ENCODE results near the gene MMAB.

The MMAB gene

DNA sequence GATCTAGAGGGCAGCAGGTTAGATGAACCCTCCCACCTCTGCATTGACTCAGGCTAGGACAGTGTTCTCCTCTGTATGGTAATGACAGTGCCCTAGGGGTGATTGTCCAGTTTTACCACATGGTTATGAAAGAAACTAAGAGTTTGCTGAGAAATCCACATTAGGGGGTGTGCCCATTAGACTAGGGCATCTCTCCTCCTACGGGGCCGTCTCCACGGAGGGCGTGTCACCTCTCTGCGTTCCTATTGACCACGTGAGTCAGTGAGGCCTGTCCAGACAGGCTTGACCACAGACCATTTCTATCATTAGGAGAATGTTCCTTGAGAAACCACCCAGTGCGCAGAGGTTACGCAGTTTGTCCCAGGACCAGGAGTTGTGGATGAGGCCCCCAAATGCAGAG, 8.6 kb upstream of the MMAB start:
- FAIRE-seq, result no peak

DNA sequence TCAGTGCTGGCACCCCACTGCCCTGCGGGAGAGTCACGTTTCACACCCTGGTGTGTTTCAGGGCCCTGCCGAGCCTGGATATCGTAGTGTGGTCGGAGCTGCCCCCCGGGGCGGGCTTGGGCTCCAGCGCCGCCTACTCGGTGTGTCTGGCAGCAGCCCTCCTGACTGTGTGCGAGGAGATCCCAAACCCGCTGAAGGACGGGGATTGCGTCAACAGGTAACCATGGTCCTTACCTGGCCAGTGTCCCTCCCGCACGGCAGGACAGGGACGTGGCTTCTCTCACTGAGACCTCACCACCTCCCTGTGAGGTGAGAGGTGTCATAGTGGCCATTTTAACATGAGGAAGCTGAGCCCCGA, 8.0 kb upstream of the MMAB start:
- FAIRE-seq, result no peak

DNA sequence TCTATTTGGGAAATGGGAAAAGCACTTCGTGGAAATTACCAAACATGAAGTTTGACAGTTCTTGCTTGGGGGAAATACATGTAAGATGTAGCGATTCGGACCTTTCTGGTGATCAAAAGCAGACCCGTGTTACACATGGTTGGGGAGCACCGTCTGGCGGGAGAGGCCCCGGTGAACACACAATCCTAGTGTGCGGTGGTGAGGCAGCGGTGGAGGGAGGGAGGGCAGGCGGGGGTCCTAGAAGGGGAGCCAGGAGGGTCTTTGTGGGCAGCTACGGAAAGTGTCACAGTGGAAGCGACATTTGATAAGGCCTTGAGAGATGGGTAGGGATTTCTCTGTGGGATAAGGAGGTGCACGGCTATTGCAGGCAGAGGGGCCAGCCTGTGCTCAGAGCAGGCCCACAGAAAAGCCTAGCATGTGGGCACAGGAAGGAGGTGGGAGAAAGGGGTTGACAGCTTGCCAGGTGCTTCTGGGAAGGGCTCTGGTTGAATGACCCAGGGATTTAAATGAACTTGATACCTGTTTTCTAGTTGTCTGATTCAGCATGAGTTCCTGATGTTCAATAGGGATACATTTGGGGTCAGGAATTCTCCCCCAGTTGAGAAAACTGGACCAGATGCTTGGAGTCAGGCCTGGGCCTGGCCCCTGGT, 7.5 kb upstream of the MMAB start:
- no peak for FAIRE-seq

DNA sequence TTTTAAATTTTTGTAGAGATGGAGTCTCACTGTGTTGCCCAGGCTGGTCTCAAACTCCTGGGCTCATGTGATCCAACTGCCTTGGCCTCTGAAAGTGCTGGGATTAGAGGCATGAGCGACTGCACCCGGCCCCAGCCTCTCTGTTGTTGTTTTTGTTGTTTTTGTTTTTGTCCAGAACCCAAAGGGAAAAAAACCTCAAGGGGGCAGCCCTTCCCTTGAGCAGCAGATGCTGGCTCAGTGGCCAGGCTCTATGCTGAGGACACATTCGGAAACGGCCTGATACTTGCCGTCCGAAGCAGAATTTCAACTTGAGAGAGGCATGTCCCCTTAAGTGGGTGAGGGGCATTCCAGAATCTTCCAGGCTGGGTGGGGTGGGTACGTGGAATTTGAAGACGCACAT, 7.0 kb upstream of the MMAB start:
- FAIRE-seq, result no peak

DNA sequence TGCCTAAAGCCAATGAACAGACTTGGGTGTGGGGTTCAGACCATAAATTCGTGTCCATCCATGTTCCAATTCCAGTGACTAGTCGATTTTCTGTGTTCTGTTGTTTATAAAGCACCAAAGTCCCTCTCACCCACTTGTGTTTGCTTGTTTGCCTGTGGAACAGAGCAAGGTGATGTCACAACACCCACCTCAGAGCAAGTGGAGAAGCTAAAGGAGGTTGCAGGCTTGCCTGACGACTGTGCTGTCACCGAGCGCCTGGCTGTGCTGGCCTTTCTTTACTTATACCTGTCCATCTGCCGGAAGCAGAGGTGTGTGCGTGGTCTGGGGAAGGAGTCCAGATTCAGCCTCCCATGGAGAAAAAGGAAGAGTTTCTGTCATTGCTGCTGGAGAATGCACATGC, 6.3 kb upstream of the MMAB start:
- no peak for FAIRE-seq

DNA sequence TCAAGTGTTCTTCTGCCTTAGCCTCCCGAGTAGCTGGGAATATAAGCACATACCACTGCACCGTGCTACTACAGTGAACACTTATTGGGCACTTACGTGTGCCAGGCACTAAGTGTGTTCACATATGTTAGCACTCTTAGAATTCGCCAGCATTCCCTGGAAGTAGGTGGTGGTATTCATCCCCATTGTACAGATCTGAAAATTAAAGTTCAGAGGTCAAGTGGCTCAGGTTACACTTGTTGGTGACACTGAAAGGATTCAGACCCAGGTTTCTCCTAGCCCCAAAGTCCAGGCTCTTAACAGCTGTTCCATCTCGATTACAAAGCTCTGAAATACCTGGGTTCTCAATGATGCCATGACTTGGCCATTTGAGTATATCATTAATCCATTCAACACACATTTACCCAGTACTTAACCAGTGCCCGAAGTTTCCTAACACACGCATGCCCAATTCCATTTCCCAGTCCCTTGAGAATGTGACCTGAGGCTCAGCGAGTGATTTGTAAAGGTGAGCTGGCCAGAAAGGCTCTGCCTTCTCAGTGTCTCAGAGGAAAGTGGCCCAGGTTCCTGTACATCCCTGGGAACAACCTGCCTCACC, 5.1 kb upstream of the MMAB start:
- FAIRE-seq, result no peak

DNA sequence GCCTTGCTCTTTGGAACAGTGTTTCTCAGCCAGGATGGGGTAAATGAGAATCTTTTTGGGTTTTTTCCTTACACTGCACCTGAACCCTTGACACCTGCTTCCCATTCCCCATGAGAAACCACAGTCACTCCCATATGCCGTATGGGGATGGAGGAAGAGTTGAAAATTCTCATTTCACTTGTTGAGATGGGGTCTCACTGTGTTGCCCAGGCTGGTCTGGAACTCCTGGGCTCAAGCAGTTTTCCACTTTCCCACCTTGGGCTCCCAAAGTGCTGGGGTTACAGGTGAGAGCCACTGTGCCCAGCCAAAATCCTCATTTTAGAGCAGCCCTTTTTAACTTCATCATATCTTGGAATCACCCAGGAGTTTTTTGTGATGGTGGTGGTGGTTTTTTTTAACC, 4.0 kb upstream of the MMAB start:
- no peak for FAIRE-seq

DNA sequence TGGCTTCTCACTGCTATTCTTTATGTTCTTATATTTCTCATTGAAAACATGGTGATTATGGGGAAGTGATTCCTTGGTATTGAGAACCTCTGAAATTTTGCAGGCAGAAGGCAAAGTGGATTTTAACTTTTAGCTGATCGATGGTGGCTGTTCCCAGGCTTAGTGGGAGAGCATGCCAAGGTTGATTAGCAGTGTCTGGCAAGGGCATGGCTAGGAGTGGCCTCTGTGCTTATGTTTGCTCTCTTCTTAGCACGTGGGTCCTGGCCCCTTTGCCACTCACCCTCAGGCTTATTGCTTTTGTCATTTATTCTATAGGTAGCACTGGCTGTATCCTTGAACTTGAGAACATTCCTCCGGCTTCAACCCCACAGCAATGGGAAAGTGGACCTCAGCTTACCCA, 2.4 kb upstream of the MMAB start:
- FAIRE-seq, result no peak

DNA sequence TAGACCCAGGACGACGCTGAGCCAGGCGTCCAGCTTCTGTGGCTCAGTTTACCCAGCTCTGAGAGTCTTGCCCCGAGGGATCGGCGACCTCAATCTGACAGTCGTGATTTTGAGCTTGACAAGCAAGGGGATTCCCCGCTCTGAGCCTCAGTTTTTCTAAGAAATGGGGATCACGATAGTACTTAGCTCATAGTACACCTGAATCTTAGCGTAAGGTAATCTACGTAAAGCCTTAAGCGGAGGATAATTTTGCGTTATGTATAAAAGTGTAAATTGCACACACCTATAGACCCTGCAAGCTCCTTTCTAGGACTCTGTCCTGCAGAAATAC, 575 bp upstream of the MMAB start:
- FAIRE-seq, result no peak

DNA sequence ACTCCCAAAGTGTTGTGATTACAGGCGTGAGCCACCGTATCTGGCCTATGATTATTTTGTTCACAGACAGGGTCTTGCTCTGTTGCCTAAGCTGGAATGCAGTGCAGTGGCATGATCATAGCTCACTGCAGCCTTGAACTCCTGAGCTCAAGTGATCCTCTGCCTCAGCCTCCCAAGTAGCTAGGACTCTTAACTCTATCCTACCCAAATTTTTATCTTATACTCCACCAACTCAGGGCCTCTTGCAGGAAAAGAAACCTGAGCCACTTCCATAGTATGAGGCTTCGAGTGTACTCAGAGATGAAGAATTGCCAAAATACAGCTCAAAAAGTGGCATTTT, 828 bp downstream of the MMAB start:
- FAIRE-seq, result no peak

DNA sequence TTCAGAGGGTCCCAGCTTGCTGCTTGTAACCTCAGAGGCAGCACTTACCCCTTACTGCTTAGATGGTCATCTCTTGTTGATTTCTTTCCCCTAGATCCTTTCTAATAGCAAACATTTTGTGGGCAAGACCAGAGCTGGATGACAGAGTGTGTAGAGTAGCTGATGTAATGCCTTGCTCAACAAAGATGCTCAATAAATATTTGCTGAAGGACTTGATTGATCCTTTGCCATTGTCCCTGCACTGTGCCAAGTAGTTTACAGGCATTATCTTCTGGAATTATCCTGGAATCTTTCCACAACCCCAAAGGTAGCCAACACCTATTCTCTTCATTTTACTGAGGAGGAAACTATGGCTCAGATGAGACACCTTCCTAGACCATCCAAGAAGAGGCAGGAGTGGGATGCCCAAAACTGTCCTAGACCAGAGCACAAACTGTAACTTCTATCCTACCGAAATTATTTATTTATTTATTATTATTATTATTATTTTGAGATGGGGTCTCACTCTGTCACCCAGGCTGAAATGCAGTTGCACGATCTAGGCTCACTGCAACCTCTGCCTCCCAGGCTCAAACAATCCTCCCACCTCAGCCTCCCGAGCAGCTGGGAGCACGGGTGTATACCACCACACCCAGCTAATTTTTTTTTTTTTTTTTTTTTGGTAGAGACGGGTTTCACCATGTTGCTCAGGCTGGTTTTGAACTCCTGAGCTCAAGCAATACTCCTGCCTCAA, 1.4 kb downstream of the MMAB start:
- FAIRE-seq, result no peak

DNA sequence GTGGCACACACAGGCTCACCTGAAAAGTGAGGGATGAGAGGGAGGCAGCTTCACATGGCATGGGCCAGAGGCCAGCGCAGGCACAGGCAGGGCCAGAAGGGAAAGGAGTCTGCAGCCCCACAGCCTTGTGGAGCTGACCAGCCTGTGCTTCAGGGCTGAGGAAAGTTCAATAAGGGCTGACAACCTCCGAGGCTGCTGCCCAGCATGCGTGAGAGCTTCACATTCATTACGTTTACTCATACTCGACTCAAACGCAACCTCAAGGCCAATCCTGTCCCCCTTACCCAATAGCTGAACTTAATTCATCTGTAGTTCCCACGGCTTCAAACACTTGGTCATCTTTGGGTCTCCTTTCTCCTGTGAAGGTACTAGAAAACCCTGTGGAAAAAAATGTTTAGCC, 4.8 kb downstream of the MMAB start:
- no peak for FAIRE-seq

DNA sequence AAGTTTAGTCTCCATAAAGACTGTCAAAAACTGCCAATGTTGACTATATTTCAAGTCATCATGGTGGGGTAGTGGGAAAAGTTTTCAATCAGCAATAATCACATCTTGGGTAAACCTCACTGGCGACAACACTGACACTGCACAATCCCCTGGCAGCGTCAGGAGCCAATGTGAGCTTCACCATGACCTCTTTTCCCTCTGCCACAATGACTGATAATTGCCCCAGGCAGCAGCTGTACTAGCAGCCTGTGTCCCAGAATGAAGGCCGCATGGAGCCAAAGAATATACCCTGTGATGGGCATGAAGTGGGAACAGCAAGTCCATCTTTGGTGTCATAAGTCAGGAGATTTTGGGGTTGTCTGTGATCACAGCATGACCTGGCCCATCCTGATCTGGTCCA, 5.3 kb downstream of the MMAB start:
- no peak for FAIRE-seq

DNA sequence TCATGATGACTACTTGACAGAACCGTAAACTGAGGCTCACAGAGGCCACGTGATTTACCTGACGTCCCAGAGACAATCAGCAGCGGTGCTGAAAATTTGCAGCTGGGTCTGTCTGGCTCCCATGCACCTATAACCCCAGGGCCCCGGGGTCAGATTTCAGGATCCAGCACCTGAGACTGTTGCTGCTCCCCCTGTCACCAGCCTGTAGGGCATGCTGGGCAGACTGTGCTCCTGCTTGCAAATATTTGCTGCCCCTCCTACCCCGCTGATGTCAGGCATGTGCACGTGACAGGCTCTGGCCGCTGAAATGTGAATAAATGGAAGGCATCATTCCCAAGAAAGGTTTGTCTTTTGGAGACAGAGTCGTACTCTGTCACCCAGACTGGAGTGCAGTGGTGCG, 6.0 kb downstream of the MMAB start:
- FAIRE-seq, result no peak

DNA sequence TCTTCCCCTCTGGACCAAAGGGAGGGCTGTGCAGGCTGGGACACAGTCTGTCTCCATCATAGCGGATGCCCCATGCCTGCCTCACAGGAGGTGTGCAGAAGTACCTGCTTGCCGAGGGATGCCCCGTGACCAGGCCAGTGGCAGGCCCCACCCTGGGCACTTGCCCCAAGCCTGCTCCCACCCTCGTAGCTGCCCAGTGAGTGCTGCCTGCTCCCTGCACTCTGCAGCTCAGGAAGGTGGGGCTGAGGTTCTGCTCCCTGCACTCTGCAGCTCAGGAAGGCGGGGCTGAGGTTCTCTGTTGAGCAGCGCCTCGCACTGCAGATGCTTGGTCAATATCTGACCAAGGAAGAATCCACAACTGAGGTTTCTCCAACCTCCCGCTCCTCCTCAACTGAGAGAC, 6.9 kb downstream of the MMAB start:
- no peak for FAIRE-seq

DNA sequence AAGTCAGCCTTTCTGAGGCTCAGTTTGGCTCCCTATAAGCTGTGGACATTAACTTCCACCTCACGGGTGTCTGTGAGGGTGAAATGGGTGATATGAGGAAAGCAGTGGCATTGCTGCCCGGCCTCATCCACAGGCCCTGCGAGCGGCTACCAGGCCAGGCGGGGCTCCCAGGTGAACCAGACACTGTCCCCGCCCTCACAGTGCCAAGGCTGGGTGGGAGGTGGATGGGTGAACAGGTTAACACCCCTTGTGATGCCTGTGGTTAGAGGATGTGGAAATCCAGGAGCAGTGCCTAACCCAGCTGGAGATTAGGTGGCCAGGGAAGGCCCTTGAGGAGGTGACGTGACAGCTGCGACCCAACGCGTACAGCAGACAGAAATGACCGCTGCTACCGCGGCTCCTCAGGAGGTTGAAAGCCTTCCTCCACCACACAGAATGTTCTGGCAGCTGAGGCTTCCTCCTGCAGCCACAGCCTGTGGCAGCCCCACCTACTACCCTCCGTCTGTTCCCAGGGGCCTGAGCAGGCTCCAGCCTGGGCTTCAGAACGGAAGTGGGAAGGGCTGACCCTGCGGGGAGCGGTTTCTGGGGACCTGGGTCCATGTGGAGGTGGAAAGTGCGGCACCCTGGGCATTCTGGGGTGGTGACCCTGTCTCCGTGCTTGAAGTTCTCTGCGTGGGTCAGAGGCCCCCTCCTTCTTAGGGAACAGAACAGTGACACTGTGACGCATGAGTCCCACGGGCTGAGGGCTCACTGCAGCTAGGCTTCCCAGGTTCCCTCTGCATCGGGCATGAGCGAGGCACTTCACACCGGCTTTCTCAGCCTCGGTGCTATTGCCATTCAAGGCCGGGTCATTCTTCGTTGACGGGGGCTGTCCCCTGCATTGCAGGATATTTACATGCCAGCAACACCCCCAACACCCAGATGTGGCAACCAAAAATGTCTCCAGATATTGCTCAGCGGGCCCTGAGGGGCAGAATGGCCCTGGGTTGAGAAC, 9.7 kb downstream of the MMAB start:
- FAIRE-seq, result no peak

DNA sequence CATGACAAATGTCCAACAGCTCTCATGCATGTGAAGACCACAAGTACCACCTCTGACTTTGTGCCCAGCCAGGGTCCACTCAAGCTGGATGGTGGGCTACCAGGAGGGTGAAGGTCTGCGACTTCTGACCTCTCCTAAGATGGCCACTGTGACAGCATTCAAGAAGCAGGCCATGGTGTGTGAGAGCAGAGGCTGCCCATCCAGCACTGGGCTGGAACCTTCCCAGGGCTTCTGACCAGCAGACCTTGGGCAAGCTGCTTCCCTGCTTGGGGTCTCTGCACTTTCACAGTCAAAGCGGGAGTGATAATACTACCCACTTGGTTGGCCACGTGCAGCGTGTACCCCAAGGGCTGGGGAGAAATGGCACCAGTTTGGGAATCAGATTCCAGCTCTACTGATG, 10.4 kb downstream of the MMAB start:
- no peak for FAIRE-seq

DNA sequence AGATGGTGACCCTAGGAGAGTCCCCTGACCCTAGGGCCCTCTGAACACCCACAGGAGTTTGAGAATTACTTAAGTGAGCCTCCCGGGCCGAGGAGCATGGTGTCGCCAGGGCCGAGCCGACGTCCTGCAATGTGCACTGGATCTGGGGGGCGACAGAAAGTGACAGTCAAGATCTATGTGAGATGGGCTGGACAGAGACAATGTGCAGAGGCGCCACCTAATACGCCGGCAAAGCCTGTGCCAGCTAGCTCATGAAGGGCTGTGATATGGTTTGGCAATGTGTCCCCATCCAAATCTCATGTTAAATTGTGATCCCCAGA, 11.6 kb downstream of the MMAB start:
- FAIRE-seq, result no peak

DNA sequence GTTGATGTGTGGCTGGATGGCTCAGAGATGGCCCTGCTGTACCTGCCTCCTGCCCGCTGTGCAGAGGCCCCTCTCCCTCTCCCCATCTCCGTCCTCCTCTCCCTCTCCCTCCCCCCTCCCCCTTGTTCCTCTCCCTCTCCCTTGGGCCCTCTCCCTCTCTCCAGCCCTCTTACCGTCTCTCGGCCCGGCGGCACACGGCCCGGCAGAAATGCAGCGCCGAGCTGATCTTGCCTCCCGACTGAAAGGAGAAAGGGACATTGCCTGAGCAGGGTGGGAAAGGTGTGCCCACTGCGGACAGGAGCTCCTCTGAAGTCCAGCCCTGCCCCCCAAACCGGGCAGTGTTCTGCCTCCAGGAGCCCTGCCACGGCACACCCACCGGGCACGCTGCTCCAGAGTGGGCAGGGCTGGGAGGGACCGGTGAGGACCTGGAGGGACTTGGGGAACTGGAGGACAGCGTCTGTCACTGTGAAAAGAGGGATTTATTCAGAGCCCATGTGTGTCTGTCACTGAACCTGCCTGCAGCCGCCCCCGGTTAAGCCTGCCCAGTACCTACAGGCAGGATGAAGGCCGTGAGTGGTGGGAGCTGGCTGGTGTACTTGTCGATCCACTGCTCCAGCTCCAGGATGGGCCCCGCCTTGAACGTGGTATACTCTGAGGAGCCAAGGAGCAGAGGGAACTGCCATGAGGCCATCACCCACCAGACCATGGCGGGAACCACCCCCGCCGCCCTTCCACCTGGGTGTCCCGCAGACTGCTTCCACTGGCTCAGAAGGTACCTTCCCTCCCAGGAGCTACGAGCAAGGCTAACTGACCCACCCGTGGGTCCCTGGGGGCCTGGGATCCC, 12.2 kb downstream of the MMAB start:
- FAIRE-seq, result no peak

DNA sequence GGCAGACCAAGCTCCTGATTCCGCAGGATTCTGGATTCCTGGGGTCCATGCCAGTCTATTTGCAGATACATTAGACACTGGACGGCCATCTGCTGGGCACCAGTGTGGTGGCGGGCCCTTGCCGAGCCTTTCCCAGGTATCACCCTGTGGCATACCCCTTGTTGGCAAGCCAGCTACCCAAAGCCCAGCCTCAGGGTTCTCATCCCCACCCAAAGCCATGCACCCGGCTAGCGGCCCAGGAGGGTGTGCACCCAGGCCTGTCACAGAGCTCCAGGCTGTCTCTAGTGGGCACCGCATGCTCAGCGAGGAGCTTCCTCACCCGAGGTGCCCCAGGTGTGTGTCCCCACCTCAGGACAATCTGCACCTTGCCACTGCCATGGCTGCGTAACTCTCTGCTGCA, 13.7 kb downstream of the MMAB start:
- no peak for FAIRE-seq

DNA sequence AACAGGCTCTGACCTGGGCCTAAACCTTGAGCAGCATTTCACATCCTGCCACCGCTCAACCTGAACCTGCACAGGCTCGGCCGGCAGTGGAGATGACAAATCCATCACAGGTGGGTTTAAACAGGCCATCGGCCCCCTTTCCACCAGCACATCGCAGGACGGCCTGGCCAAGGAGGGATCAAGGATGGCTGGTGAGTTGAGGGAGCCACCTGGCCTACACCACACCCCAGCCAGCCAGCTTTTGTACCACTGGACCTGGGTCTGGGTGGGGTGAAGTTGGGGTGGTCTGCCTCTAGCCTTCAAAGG, 14.2 kb downstream of the MMAB start:
- no peak for FAIRE-seq

DNA sequence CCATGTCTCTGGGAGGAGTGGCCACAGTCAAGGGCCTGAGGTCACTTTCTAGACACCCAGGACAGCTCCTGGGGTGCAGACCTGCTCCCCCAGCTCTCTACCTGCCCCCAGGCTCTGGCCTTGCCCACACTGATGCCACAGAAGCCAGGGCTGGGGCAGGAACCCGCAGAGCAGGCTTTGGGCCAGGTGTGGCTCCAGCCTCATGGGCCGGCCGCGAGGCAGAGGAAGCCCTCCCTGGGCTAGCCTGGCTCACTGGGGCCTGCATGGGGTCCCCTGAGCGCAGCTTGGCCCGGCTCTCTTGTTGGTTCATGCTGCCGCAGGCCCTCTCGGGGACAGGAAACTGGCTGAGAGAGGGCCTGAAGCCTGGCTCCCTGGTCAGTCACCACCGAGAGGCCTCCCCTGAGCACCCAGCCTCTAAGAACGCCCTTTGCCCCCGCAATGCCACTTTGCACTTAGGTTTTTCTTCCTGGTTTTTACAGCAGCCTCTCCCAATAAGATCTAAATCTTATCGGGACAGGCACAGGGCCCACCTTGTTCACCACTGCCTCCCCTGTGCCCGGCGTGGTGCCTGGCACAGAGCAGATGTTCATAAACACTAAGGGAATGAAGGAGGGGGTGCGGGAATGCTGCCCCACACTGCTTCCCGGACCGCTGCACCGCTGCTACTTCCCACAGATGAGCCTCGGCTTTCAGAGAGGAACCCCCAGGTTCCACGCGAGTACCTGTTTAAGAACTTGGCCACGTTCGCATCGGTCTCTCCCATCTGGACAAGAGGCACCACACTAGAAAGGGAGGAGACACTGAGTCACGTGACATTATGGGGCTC, 14.7 kb downstream of the MMAB start:
- FAIRE-seq, result no peak

Data from islet of Langerhans (tissue), 1 donor.